T-helper 1 cell treated with Interleukin-12 subunit alpha and Interleukin-12 subunit beta and Interleukin-4 antibody, amounts not matched to agents 30 μg/mL and 1 μg/mL, for 36 hours (primary cell): Measurements from ENCODE around the gene ANO7.
"Not testable (repeated sequence)": the region's sequence is repeated elsewhere in the genome, so short reads cannot be mapped to it uniquely, and the experiment has no call there.

Experiments used
- H3K27ac Mint-ChIP-seq: one replicate; pipeline ENCODE4 v1.8.0; 2021; ENCODE audit warnings: mild to moderate bottlenecking, mixed read lengths
- H3K27me3 Mint-ChIP-seq: one replicate; pipeline ENCODE4 v1.8.0; 2021; ENCODE audit warnings: low read depth, mixed read lengths
- H3K36me3 Mint-ChIP-seq: one replicate; pipeline ENCODE4 v1.8.0; 2021; ENCODE audit warnings: low read depth, mixed read lengths
- H3K4me1 Mint-ChIP-seq: one replicate; pipeline ENCODE4 v1.8.0; 2021; ENCODE audit warnings: low read depth, mixed read lengths
- H3K4me3 Mint-ChIP-seq: one replicate; pipeline ENCODE4 v1.8.0; 2021; ENCODE audit warnings: mild to moderate bottlenecking, moderate library complexity, mixed read lengths
- H3K9me3 Mint-ChIP-seq: one replicate; pipeline ENCODE4 v1.8.0; 2021; ENCODE audit warnings: mixed read lengths

The ANO7 gene

DNA sequence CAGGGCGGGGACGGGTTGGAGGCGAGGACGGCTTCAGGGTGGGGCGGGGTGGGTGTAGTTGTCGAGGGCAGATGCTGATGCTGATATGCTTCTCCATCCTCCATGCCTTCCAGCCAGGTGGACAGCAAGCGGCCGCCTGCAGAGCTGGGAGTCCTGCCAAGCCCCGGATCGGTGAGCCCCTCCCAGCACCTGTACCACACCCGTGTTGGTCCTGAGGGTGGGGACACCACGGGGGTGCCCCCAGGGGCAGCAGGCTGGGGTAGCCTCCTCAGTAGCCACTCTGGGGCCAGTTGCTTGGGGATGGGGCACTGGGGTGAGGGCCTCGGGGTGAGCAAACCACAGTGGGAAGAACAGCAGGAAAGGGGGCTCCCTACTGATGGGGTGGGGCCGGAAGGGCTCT lies 2.6 kb downstream of the ANO7 start:
- Mint-ChIP-seq H3K36me3 (no peaks in the 10 kb centered on the region), H3K27me3 (no peaks in the 10 kb centered on the region), H3K4me1 (no peaks in the 10 kb centered on the region)

GRCh38 chr2:241193271-241193670 lies 4.8 kb downstream of the ANO7 start:
- H3K9me3 Mint-ChIP-seq = no peaks in the 10 kb centered on the region
- no peaks in the 10 kb centered on the region for H3K4me1 Mint-ChIP-seq
- H3K36me3 Mint-ChIP-seq = no peaks in the 10 kb centered on the region
- no peaks in the 10 kb centered on the region for H3K27me3 Mint-ChIP-seq
- H3K4me3 Mint-ChIP-seq = no peak overlapping the region
- H3K27ac Mint-ChIP-seq = no peak overlapping the region

More for the DNA sequence above, 2.6 kb downstream of the ANO7 start:
- Mint-ChIP-seq H3K9me3 (no peaks in the 10 kb centered on the region), H3K27ac (no peak overlapping the region), H3K4me3 (no peak overlapping the region)

- Mint-ChIP-seq H3K4me1 (no peaks in the 10 kb centered on the region), H3K27ac (no peak overlapping the region), H3K27me3 (no peaks in the 10 kb centered on the region), H3K36me3 (no peaks in the 10 kb centered on the region), H3K9me3 (no peaks in the 10 kb centered on the region), H3K4me3 (no peak overlapping the region)
These were observed 6.3 kb downstream of the ANO7 start for GRCh38 chr2:241194811-241195210.

DNA sequence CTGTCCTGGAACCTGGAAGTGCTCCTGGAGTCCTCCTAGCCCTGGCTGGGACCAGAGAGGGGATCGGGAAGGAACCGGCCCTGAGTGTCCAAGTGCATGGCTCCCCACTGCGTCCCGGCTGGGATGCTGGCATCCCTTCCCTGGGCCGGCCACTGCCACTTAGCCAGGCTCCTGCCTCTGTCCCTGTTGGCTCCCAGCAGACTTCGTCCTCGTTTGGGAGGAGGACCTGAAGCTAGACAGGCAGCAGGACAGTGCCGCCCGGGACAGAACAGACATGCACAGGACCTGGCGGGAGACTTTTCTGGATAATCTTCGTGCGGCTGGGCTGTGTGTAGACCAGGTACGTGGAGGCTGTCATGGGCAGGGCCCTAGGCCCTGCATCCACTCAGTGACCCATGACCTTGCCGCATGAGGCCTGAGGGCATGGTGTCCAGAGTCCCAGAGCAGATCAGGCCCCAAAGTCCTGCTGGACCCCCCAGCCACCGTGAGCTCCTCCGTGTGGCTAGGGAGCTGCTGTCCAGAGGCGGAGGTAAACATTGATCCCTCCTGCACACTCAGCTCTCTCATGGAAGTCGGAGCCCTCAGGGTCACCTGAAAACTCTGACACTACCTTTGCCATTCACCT lies 7.1 kb downstream of the ANO7 start:
- Mint-ChIP-seq H3K27me3 (no peaks in the 10 kb centered on the region), H3K9me3 (no peaks in the 10 kb centered on the region), H3K4me3 (no peak overlapping the region), H3K4me1 (no peaks in the 10 kb centered on the region), H3K27ac (no peak overlapping the region), H3K36me3 (no peaks in the 10 kb centered on the region)

GRCh38 chr2:241197246-241197645 lies 8.8 kb downstream of the ANO7 start:
- H3K4me1 Mint-ChIP-seq, H3K27ac Mint-ChIP-seq, H3K9me3 Mint-ChIP-seq, H3K36me3 Mint-ChIP-seq, H3K27me3 Mint-ChIP-seq, H3K4me3 Mint-ChIP-seq: not testable (repeated sequence)

- no peak overlapping the region for H3K27ac Mint-ChIP-seq
These were observed 9.5 kb downstream of the ANO7 start for GRCh38 chr2:241197947-241198346.

GRCh38 chr2:241198381-241199279 lies 10.2 kb downstream of the ANO7 start:
- no peaks in the 10 kb centered on the region for H3K9me3 Mint-ChIP-seq
- no peaks in the 10 kb centered on the region for H3K4me1 Mint-ChIP-seq
- H3K27ac Mint-ChIP-seq = no peak overlapping the region
- no peaks in the 10 kb centered on the region for H3K36me3 Mint-ChIP-seq
- H3K4me3 Mint-ChIP-seq = no peak overlapping the region
- no peaks in the 10 kb centered on the region for H3K27me3 Mint-ChIP-seq

More at GRCh38 chr2:241197947-241198346, 9.5 kb downstream of the ANO7 start:
- no peaks in the 10 kb centered on the region for H3K36me3 Mint-ChIP-seq
- no peaks in the 10 kb centered on the region for H3K9me3 Mint-ChIP-seq
- no peaks in the 10 kb centered on the region for H3K27me3 Mint-ChIP-seq
- H3K4me3 Mint-ChIP-seq = no peak overlapping the region
- H3K4me1 Mint-ChIP-seq = no peaks in the 10 kb centered on the region

DNA sequence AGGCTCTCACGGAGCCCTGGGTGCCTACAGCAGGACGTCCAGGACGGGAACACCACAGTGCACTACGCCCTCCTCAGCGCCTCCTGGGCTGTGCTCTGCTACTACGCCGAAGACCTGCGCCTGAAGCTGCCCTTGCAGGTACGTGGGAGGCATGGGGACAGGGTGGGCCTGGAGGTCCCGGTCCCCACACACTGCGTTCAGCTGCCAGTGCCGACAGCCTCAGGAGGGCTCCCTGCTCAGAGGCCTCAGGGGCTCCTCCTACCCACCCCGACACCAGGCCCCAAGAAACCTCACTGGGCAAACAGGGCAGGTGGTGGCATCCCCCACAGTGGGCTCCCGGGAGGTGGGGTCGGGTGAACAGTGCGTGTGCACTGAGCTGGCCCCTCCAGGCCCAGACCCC lies 10.8 kb downstream of the ANO7 start:
- H3K4me3 Mint-ChIP-seq = no peak overlapping the region
- H3K27ac Mint-ChIP-seq = no peak overlapping the region
- H3K4me1 Mint-ChIP-seq = no peaks in the 10 kb centered on the region
- H3K36me3 Mint-ChIP-seq = no peaks in the 10 kb centered on the region
- no peaks in the 10 kb centered on the region for H3K27me3 Mint-ChIP-seq
- H3K9me3 Mint-ChIP-seq = no peaks in the 10 kb centered on the region

DNA sequence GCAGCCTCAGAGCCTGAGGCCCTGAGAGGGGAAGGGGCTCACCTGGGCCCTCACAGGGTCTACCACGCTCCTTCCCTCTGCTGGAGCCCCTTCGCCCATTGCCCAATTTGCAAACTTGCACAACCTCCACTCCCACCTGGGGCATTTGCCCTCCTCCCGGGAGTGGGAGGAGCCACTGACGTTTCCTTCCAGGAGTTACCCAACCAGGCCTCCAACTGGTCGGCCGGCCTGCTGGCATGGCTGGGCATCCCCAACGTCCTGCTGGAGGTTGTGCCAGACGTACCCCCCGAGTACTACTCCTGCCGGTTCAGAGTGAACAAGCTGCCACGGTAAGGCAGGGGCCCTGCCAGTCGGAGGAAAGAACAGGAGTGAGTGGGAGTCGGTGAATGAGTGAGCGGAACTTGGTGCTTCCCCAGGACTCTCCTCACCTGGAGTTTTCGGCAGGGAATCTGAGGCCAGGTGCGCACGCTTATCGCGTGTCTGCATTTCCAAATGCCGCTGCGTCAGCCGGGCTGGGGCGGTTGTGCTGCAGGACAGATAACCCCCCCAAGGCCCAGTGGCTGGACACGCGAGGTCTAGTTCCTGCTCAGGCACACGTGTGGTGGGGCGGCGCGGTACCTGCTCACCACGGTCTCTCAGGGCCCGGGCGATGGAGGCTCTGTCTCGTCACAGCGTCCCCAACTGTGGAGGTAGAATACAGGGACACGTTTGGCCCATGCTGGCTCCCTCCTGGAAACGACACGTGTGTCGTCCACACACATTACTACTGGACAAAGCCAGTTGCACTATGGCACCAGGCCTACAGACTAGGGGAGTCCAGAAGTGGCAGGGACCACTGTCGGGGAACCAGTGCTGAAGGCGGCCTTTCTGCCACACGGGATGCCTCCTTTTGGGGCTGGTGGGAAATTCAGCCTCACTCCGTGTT lies 11.7 kb downstream of the ANO7 start:
- Mint-ChIP-seq H3K4me3 (no peak overlapping the region), H3K9me3 (no peaks in the 10 kb centered on the region), H3K36me3 (no peaks in the 10 kb centered on the region), H3K27ac (no peak overlapping the region), H3K27me3 (no peaks in the 10 kb centered on the region), H3K4me1 (no peaks in the 10 kb centered on the region)

- Mint-ChIP-seq H3K9me3 (no peaks in the 10 kb centered on the region), H3K27ac (no peak overlapping the region), H3K36me3 (no peaks in the 10 kb centered on the region), H3K4me1 (no peaks in the 10 kb centered on the region), H3K4me3 (no peak overlapping the region), H3K27me3 (no peaks in the 10 kb centered on the region)
These were observed 12.4 kb downstream of the ANO7 start for GRCh38 chr2:241200822-241201395.

DNA sequence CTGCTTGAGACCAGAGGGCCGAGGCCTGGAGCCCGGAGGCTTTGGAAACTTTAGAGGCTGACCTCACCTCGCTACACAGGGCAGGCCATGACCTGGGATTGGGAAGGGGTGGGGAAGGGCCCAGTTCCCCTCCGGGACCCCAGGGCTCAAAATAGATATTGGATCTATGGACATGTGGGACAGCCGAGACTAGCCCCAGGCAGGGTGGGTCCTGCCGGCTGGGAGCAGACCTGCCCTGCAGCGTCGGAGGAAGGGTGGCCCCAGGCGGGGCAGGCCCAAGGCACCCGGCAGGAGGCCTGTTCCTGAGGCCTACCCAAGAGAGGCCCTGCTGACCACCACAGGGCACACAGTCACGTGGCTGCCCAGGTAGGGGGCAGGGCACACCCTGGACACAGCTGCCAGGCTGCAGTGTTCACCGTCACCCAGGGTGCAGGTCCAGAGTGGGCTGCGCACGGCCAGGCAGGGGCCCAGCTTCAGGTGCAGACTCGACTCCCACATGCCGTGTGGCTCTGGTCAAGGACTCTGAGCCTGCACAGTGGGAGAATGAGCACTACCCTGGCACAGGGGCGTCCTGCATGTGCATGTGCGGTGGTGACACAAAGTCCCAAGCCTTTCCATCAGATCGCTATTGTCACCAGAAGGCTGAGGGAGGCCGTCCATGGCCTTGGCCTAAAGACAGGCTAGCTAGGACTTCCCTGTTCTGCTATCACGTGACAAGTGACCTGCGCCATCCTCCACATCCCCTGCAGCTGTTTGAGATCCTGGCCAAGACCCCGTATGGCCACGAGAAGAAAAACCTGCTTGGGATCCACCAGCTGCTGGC lies 13.2 kb downstream of the ANO7 start:
- H3K9me3 Mint-ChIP-seq = no peaks in the 10 kb centered on the region
- no peaks in the 10 kb centered on the region for H3K36me3 Mint-ChIP-seq
- no peak overlapping the region for H3K4me3 Mint-ChIP-seq
- H3K4me1 Mint-ChIP-seq = no peaks in the 10 kb centered on the region
- no peaks in the 10 kb centered on the region for H3K27me3 Mint-ChIP-seq
- H3K27ac Mint-ChIP-seq = no peak overlapping the region

GRCh38 chr2:241202268-241202585 lies 13.8 kb downstream of the ANO7 start:
- H3K4me1 Mint-ChIP-seq = no peaks in the 10 kb centered on the region
- H3K27ac Mint-ChIP-seq = no peak overlapping the region
- no peaks in the 10 kb centered on the region for H3K36me3 Mint-ChIP-seq
- H3K4me3 Mint-ChIP-seq = no peak overlapping the region
- no peaks in the 10 kb centered on the region for H3K9me3 Mint-ChIP-seq
- H3K27me3 Mint-ChIP-seq = no peaks in the 10 kb centered on the region

GRCh38 chr2:241202681-241203080 lies 14.2 kb downstream of the ANO7 start:
- no peaks in the 10 kb centered on the region for H3K4me1 Mint-ChIP-seq
- H3K27me3 Mint-ChIP-seq = no peaks in the 10 kb centered on the region
- no peak overlapping the region for H3K27ac Mint-ChIP-seq
- no peaks in the 10 kb centered on the region for H3K36me3 Mint-ChIP-seq
- no peaks in the 10 kb centered on the region for H3K9me3 Mint-ChIP-seq
- H3K4me3 Mint-ChIP-seq = no peak overlapping the region
